ENCODE data around the gene RAD51B. TPM values are rescaled to one million over a fixed set of nuclear protein-coding genes. Genes with fewer than 3 reads are reported as not detected.

RAD51B gene
- total RNA-seq, 1 experiment from 2014 or later, result 20.0 TPM

DNA sequence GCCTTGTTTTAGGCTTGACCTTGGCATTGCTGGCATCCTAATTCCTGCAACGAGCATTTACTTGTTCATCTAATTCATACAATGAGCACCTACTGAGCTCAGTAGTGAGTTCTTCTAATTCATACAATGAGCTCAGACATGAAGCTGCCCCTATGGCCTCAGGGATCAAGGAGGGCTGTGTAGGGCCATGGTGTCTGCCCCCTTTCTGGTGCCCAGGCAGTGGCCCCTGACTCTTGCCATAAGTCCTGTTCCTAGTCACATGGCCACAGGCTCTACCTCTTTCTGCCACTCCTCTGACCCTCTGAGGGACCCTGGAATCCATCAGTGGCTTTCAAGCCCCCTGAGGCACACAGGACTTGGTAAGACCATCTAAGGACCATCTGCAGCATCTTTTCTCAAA is 824.5 kb downstream of the RAD51B start (continued):
- TF ChIP-seq ZBTB33 (IDR thresholded peaks at IDR 0.05; ENCODE audit: extremely low read depth, insufficient replicate concordance, low read length), result no peak
- TF ChIP-seq, protein P1, sequence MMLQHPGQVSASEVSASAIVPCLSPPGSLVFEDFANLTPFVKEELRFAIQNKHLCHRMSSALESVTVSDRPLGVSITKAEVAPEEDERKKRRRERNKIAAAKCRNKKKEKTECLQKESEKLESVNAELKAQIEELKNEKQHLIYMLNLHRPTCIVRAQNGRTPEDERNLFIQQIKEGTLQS (IDR thresholded peaks at IDR 0.05), result no peak

DNA sequence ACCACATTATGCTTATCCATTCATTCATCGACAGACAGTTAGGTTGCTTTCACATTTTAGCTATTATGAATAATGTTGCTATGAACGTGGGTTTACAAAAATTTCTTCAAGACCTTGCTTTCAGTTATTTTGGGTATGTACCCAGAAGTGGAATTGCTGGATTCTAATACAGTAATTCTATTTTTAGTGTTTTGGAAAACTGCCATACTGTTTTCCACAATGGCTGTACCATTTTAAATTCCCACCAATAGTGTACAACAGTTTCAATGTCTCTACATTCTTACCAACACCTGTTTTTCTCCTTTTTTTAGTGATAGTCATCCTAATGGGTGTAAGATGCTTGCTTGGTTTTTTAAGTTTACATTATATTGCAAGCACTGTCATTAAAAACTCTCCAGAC is 825.8 kb downstream of the RAD51B start:
- intact Hi-C loops (cut with micrococcal nuclease), result no loop called here
- Histone ChIP-seq H3K4me2 (ENCODE audit: low read length) (no peak overlapping the region), H3K9me3 (ENCODE audit: control insufficient read depth in 1 of 2, insufficient read depth in 1 of 2, low read depth in 1 of 2, low read length in 2 of 2) (no peaks in the 10 kb centered on the region), H3K4me1 (ENCODE audit: control insufficient read depth in 1 of 2, insufficient read depth in 2 of 2, low read length in 2 of 2) (peaks cover 4 to 6% of the 10 kb centered on the region in 2 experiments; a peak in 2 of 4 replicates), H4K20me1 (ENCODE audit: insufficient read depth) (no peaks in the 10 kb centered on the region), H3K27me3 (ENCODE audit: insufficient read depth, low read length) (no peaks in the 10 kb centered on the region), H3K27ac (ENCODE audit: low read depth, low read length) (no peak overlapping the region), H3K9me2 (ENCODE audit: insufficient read depth) (no peaks in the 10 kb centered on the region), H3K4me3 (replicated peaks in 1 of 2; ENCODE audit: low read depth in 1 of 2, low read length in 2 of 2) (no peak overlapping the region), H3K36me3 (ENCODE audit: control insufficient read depth in 1 of 2, insufficient read depth in 2 of 2, low read length in 2 of 2) (no peaks in the 10 kb centered on the region), H2AFZ (ENCODE audit: low read depth, low read length, poor library complexity, severe bottlenecking) (no peak overlapping the region), H3K79me2 (ENCODE audit: insufficient read depth, low read length) (no peaks in the 10 kb centered on the region), H3K9ac (ENCODE audit: low read length) (no peak overlapping the region)
- no TSS peak for BruUV-seq (replicated peaks)
- CTCF ChIA-PET, result no interaction called here
- no peak for ATAC-seq
- RAD21 ChIA-PET (ENCODE audit: low non-redundant PET in 1 of 2, low total read pairs in 2 of 2, uncharacterized antibody in 2 of 2, unreplicated experiment in 2 of 2), result no interaction called here
- TF ChIP-seq SP1 (IDR thresholded peaks at IDR 0.05; ENCODE audit: low read depth), result no peak
- TF ChIP-seq ELF1 (IDR thresholded peaks at IDR 0.05; ENCODE audit: borderline replicate concordance, low read depth), result no peak
- TF ChIP-seq CEBPB (IDR thresholded peaks at IDR 0.05; ENCODE audit: low read depth), result no peak
- no peak for TF ChIP-seq TCF7L2 (IDR thresholded peaks at IDR 0.05; ENCODE audit: borderline replicate concordance, extremely low read depth, insufficient read depth, insufficient read length)
- no peak for TF ChIP-seq YY1 (IDR thresholded peaks at IDR 0.05; ENCODE audit: extremely low read depth, insufficient replicate concordance, low read depth, low read length)
- no peak for TF ChIP-seq ZFX (IDR thresholded peaks at IDR 0.05)
- no peak for TF ChIP-seq MAX (IDR thresholded peaks at IDR 0.05)
- no peak for TF ChIP-seq ZNF274 (IDR thresholded peaks at IDR 0.05; ENCODE audit: low read depth, low read length)
- no peak for TF ChIP-seq JUND (IDR thresholded peaks at IDR 0.05)
- no peak for TF ChIP-seq ZBTB33 (IDR thresholded peaks at IDR 0.05; ENCODE audit: extremely low read depth, insufficient replicate concordance, low read length)
- TF ChIP-seq EZH2 (IDR thresholded peaks at IDR 0.05), result no peak
- no peak for TF ChIP-seq EGR1 (IDR thresholded peaks at IDR 0.05; ENCODE audit: low read depth)
- TF ChIP-seq FOSL1 (IDR thresholded peaks at IDR 0.05; ENCODE audit: low read depth), result no peak
- TF ChIP-seq, protein P2, sequence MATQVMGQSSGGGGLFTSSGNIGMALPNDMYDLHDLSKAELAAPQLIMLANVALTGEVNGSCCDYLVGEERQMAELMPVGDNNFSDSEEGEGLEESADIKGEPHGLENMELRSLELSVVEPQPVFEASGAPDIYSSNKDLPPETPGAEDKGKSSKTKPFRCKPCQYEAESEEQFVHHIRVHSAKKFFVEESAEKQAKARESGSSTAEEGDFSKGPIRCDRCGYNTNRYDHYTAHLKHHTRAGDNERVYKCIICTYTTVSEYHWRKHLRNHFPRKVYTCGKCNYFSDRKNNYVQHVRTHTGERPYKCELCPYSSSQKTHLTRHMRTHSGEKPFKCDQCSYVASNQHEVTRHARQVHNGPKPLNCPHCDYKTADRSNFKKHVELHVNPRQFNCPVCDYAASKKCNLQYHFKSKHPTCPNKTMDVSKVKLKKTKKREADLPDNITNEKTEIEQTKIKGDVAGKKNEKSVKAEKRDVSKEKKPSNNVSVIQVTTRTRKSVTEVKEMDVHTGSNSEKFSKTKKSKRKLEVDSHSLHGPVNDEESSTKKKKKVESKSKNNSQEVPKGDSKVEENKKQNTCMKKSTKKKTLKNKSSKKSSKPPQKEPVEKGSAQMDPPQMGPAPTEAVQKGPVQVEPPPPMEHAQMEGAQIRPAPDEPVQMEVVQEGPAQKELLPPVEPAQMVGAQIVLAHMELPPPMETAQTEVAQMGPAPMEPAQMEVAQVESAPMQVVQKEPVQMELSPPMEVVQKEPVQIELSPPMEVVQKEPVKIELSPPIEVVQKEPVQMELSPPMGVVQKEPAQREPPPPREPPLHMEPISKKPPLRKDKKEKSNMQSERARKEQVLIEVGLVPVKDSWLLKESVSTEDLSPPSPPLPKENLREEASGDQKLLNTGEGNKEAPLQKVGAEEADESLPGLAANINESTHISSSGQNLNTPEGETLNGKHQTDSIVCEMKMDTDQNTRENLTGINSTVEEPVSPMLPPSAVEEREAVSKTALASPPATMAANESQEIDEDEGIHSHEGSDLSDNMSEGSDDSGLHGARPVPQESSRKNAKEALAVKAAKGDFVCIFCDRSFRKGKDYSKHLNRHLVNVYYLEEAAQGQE (IDR thresholded peaks at IDR 0.05; ENCODE audit: low read depth), result no peak
- POLR2A ChIA-PET, result no interaction called here
- DNase-seq (ENCODE audit: low read depth, low spot score), result no peak

Measured in HCT116 (cell line).